ENCODE measurements around the gene SGCA. TPM values are rescaled to one million over a fixed set of nuclear protein-coding genes. Genes with fewer than 3 reads are reported as not detected.
A peak's percentile ranks its signal among the peaks of the same experiment; 100 is the strongest.

Gene SGCA
- total and polyA plus RNA-seq, 2 of the 13 experiments (the other 11 are each of a cell fraction or from before 2014, with no cell fraction given), result not detected

DNA sequence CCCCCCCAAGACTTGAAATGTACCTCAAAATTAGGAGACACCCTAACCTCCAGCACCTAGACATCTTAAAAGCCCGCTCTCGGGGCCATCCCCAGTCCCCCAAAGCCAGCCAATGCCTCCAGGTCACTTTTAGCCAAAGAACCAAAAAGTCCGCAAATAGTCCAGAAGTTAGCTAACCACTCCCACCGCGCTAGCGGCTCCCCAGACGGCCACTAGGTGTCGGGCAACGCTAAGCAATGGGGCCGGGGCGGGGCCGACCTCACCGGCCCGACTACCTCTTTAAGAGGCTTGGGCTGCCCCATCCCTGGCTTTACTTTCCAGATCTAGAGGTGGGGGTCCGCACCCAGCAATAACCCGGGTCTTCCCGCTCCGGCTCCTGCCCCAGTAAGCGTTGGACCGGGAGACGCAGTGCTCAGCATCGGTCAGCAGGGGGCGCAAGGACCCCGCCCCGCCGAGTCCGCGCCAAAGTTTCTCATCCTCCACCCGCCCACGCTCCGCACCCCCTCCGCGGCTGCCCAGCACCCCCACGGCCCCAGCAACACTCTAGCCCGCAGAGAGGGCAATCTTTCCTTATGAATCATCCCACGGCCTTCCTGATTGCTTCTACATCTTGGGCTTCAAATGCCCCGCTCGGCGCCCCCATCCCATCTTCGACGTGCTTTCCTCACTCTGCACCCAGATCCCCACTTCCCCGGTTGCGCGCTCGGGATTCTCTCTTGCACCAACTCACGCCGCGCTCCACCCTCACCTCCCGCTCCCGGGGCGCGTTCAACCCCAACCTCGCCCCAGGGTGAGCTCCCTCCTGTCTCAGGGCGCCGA lies 34.9 kb downstream of the SGCA start (continued):
- TF ChIP-seq, protein P1, sequence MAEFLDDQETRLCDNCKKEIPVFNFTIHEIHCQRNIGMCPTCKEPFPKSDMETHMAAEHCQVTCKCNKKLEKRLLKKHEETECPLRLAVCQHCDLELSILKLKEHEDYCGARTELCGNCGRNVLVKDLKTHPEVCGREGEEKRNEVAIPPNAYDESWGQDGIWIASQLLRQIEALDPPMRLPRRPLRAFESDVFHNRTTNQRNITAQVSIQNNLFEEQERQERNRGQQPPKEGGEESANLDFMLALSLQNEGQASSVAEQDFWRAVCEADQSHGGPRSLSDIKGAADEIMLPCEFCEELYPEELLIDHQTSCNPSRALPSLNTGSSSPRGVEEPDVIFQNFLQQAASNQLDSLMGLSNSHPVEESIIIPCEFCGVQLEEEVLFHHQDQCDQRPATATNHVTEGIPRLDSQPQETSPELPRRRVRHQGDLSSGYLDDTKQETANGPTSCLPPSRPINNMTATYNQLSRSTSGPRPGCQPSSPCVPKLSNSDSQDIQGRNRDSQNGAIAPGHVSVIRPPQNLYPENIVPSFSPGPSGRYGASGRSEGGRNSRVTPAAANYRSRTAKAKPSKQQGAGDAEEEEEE (CRISPR knock-in tag; IDR thresholded peaks at IDR 0.05; ENCODE audit: borderline replicate concordance), result no peak
- TF ChIP-seq TOE1 (CRISPR knock-in tag; IDR thresholded peaks at IDR 0.05) (0 out of 2 replicates have a peak, but pooled peaks have one; percentile 58), ZNF292 (CRISPR knock-in tag; IDR thresholded peaks at IDR 0.05; ENCODE audit: borderline replicate concordance, low read depth) (no peak), FOXC1 (CRISPR knock-in tag; IDR thresholded peaks at IDR 0.05; ENCODE audit: borderline replicate concordance) (no peak), KLF6 (CRISPR knock-in tag; IDR thresholded peaks at IDR 0.05) (0 out of 2 replicates have a peak, but pooled peaks have one; percentile 24), ZNF7 (CRISPR knock-in tag; IDR thresholded peaks at IDR 0.05) (no peak), TCF7 (IDR thresholded peaks at IDR 0.05; ENCODE audit: low read depth) (no peak), DNMT1 (CRISPR knock-in tag; IDR thresholded peaks at IDR 0.05) (no peak), IRF2 (CRISPR knock-in tag; IDR thresholded peaks at IDR 0.05) (no peak; the same call in 1 of the 2 replicates), ARHGAP35 (CRISPR knock-in tag; IDR thresholded peaks at IDR 0.05; ENCODE audit: borderline replicate concordance) (no peak), MBNL3 (CRISPR knock-in tag; conservative IDR thresholded peaks at IDR 0.05) (no peak), ZNF775 (CRISPR knock-in tag; IDR thresholded peaks at IDR 0.05; ENCODE audit: borderline replicate concordance) (no peak), HIVEP1 (CRISPR knock-in tag; IDR thresholded peaks at IDR 0.05) (0 out of 2 replicates have a peak, but pooled peaks have one; percentile 37), ZNF83 (CRISPR knock-in tag; IDR thresholded peaks at IDR 0.05; ENCODE audit: borderline replicate concordance) (no peak), RORA (CRISPR knock-in tag; IDR thresholded peaks at IDR 0.05) (no peak)
- TF ChIP-seq, protein P2, sequence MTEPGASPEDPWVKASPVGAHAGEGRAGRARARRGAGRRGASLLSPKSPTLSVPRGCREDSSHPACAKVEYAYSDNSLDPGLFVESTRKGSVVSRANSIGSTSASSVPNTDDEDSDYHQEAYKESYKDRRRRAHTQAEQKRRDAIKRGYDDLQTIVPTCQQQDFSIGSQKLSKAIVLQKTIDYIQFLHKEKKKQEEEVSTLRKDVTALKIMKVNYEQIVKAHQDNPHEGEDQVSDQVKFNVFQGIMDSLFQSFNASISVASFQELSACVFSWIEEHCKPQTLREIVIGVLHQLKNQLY (CRISPR knock-in tag; IDR thresholded peaks at IDR 0.05), result no peak
- TF ChIP-seq, protein P3, sequence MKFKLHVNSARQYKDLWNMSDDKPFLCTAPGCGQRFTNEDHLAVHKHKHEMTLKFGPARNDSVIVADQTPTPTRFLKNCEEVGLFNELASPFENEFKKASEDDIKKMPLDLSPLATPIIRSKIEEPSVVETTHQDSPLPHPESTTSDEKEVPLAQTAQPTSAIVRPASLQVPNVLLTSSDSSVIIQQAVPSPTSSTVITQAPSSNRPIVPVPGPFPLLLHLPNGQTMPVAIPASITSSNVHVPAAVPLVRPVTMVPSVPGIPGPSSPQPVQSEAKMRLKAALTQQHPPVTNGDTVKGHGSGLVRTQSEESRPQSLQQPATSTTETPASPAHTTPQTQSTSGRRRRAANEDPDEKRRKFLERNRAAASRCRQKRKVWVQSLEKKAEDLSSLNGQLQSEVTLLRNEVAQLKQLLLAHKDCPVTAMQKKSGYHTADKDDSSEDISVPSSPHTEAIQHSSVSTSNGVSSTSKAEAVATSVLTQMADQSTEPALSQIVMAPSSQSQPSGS (CRISPR knock-in tag; IDR thresholded peaks at IDR 0.05), result peak; percentile 44; the same call in 1 of the 2 replicates
- TF ChIP-seq, protein P4, sequence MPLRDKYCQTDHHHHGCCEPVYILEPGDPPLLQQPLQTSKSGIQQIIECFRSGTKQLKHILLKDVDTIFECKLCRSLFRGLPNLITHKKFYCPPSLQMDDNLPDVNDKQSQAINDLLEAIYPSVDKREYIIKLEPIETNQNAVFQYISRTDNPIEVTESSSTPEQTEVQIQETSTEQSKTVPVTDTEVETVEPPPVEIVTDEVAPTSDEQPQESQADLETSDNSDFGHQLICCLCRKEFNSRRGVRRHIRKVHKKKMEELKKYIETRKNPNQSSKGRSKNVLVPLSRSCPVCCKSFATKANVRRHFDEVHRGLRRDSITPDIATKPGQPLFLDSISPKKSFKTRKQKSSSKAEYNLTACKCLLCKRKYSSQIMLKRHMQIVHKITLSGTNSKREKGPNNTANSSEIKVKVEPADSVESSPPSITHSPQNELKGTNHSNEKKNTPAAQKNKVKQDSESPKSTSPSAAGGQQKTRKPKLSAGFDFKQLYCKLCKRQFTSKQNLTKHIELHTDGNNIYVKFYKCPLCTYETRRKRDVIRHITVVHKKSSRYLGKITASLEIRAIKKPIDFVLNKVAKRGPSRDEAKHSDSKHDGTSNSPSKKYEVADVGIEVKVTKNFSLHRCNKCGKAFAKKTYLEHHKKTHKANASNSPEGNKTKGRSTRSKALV (CRISPR knock-in tag; IDR thresholded peaks at IDR 0.05), result no peak; the same call in 1 of the 2 replicates
- TF ChIP-seq, protein P5, sequence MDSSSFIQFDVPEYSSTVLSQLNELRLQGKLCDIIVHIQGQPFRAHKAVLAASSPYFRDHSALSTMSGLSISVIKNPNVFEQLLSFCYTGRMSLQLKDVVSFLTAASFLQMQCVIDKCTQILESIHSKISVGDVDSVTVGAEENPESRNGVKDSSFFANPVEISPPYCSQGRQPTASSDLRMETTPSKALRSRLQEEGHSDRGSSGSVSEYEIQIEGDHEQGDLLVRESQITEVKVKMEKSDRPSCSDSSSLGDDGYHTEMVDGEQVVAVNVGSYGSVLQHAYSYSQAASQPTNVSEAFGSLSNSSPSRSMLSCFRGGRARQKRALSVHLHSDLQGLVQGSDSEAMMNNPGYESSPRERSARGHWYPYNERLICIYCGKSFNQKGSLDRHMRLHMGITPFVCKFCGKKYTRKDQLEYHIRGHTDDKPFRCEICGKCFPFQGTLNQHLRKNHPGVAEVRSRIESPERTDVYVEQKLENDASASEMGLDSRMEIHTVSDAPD (CRISPR knock-in tag; IDR thresholded peaks at IDR 0.05), result no peak
